SK-N-MC (cell line): ENCODE results near the gene TMBIM4.

ENCODE experiments used
- FOXP2 ChIP-seq: optimal IDR thresholded peaks from 2 replicates; pipeline ENCODE3; 2011; ENCODE audit warnings: mild to moderate bottlenecking, moderate library complexity; ENCODE audit not compliant: insufficient read depth; ENCODE audit errors: extremely low read length, control extremely low read depth
- POLR2AphosphoS5 ChIP-seq: IDR thresholded peaks from 2 replicates; pipeline ENCODE4 v1.6.1; 2012; ENCODE audit warnings: mild to moderate bottlenecking, low read depth, low read length, borderline replicate concordance

DNA sequence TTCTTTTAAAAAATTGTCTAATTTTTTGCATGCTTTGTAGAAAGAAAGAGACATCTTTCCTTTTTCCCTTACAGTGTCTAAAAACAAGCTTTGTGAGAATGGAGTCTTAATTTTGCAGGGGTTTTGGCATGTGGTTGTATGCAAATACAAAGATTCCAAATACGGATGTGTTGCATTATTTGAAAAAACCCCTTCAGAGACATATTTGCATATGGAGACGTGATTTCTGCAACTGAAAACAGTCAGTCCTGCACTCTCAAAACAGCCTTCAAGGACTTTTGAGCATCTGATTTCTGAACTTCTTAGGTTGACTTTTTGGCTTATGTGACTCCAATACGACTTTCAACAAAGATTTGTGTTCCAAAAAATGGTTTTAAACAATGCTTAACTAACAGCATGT, 27.0 kb upstream of the TMBIM4 start:
- no peak for TF ChIP-seq POLR2AphosphoS5
- TF ChIP-seq FOXP2, result no peak
